ENCODE data around the gene COCH.
"Not testable (repeated sequence)": the region's sequence is repeated elsewhere in the genome, so short reads cannot be mapped to it uniquely, and the experiment has no call there.

COCH gene

DNA sequence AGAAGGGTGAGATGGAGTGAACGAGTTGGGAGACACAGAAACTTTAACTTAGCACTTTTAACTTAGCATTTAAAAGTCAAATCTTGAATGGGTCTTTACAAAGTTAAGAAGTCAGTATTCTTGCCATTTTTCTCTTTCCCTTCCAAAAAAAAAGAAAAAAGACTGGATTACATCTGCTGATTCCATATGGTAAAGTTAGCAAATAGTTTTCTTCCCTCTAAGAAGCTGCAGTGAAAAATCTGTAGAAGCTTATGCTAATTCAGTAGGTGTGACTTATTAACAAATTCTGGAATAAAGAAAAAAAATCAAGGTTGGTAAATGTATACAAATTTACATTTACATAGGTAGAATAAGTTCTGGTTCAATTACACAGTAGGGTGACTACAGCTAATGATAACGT is 50.9 kb downstream of the COCH start:
- DNase-seq (ENCODE audit: low spot score), result no peak

DNA sequence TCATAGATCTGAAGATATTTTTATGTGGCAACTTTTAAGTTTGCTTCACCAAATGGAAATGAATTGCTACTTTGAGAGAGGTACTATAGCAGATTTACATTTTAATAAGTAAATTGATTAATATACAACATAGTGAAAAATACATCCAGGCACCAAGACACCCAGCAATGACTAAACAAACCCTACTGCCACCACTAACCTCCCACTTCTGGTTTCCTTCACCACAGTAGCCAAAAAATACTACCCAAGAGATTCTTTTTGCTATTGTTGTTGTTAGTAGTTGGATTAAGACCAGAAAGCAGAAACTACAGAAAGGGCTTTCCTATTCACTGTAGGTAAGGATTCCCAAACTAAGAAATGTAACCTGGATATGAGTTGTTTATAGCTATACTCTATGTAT is 54.1 kb downstream of the COCH start:
- DNase-seq (ENCODE audit: low spot score), result peak; percentile 7

DNA sequence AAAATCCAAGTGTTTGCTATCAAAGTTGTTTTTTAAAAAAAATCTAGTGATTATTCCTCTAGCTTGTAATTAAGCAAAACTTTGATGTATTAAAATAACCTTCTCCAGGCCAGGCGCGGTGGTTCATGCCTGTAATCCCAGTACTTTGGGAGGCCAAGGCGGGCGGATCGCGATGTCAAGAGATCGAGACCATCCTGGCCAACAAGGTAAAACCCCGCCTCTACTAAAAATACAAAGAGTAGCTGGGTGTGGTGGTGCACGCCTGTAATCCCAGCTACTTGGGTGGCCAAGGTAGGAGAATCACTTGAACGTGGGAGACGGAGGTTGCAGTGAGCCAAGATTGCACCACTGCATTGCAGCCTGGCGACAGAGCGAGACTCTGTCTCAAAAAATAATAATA is 59.6 kb downstream of the COCH start:
- not testable (repeated sequence) for DNase-seq (ENCODE audit: low spot score)

DNA sequence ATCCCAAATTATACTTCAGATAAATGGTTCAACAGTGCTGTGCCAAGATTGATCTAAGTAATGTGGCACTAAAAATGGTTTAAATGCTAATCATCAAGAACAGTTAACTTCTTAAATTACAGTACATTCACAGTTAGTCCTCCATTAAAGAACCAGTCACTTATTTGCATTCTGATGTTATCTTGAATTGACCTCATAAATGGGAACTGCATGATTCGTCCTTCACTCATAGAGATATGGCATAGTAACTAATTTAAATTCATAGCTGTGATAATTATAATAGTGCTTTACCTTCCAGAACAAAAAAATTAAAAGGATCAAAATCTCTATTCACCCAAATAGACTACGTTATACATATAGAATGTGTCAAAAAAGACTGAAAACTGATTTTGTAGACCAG is 61.1 kb downstream of the COCH start:
- DNase-seq (ENCODE audit: low spot score), result no peak

DNA sequence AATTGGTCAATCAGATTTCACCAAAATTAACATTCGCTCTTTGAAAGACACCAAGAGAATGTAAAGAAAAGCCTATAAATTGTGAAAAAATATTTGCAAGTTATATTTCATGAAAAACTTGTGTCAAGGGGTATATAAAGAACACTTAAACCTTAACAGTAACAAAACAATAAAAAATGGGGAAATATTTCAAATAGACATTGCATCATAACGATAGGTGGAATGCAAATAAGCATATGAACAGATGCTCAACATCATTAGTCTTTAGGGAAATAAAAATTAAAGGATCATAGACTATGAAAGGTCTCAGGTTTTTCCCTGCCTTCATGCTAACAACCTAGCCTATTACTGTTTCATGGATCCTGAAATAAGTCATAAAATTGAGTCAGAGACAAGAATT is 64.3 kb downstream of the COCH start:
- DNase-seq (ENCODE audit: low spot score), result no peak

Measured in AG20443 (cell line).